NCI-H345 treated with DMSO at 0.1 percent for 48 hours (cell line): ENCODE results near the gene VAT1L.

Experiments used
- DNase-seq: peaks from one replicate; lab custom pipeline; 2025; ENCODE audit not compliant: unreplicated experiment; lab: John Stamatoyannopoulos, UW

The VAT1L gene

GRCh38 chr16:77781091-77781490 lies 7.3 kb upstream of the VAT1L start:
- DNase-seq: no peak

- no peak for DNase-seq
Observed at GRCh38 chr16:77782694-77783093, 5.7 kb upstream of the VAT1L start.

GRCh38 chr16:77784441-77785372 lies 3.7 kb upstream of the VAT1L start:
- no peak for DNase-seq

- DNase-seq: no peak
Observed at GRCh38 chr16:77785373-77785764, 3.0 kb upstream of the VAT1L start.

- no peak for DNase-seq
Observed at GRCh38 chr16:77786186-77786847, 2.0 kb upstream of the VAT1L start.

GRCh38 chr16:77787452-77787851 lies 912 bp upstream of the VAT1L start:
- no peak for DNase-seq

- DNase-seq: no peak
Observed at GRCh38 chr16:77789085-77790008, 983 bp downstream of the VAT1L start.

GRCh38 chr16:77790009-77790372 lies 1.6 kb downstream of the VAT1L start:
- no peak for DNase-seq

- DNase-seq: no peak
Observed at GRCh38 chr16:77790912-77791311, 2.5 kb downstream of the VAT1L start.

- DNase-seq: no peak
Observed at GRCh38 chr16:77793417-77793816, 5.1 kb downstream of the VAT1L start.

GRCh38 chr16:77794586-77794985 lies 6.2 kb downstream of the VAT1L start:
- no peak for DNase-seq

GRCh38 chr16:77801817-77802216 lies 13.5 kb downstream of the VAT1L start:
- no peak for DNase-seq

- DNase-seq: no peak
Observed at GRCh38 chr16:77805398-77805797, 17.0 kb downstream of the VAT1L start.

- DNase-seq: no peak
Observed at GRCh38 chr16:77807021-77807420, 18.7 kb downstream of the VAT1L start.

- DNase-seq: no peak
Observed at GRCh38 chr16:77812856-77813500, 24.6 kb downstream of the VAT1L start.

GRCh38 chr16:77816293-77816692 lies 27.9 kb downstream of the VAT1L start:
- DNase-seq: no peak

- no peak for DNase-seq
Observed at GRCh38 chr16:77820340-77820739, 32.0 kb downstream of the VAT1L start.

GRCh38 chr16:77822661-77823060 lies 34.3 kb downstream of the VAT1L start:
- DNase-seq: no peak

- no peak for DNase-seq
Observed at GRCh38 chr16:77823067-77823466, 34.7 kb downstream of the VAT1L start.

GRCh38 chr16:77825196-77825595 lies 36.8 kb downstream of the VAT1L start:
- DNase-seq: no peak

GRCh38 chr16:77827032-77827431 lies 38.7 kb downstream of the VAT1L start:
- no peak for DNase-seq
